GM13977 (cell line): ENCODE measurements around the gene NAT14.

Source experiments
- DNase-seq: peaks from one replicate; pipeline ENCODE4 v3.0.0; 2012; ENCODE audit warnings: low spot score
- in situ Hi-C: fragments of 300-500 bp; cut with MboI; formaldehyde crosslinking; loops from one replicate; pipeline ENCODE4 v1.12.0; 2022; ENCODE audit warnings: low sequenced_read_pairs, low pct_unique_long_range_greater_than_20kb, mixed read lengths, inconsistent platforms; ENCODE audit not compliant: unreplicated experiment
- TF ChIP-seq, protein P1 (sequence below): IDR thresholded peaks from 2 replicates; pipeline ENCODE4 v1.5.1; 2012; ENCODE audit warnings: mild to moderate bottlenecking, control low read depth; ENCODE audit not compliant: insufficient read depth; ENCODE audit errors: extremely low read depth, missing control alignments

Gene NAT14

DNA sequence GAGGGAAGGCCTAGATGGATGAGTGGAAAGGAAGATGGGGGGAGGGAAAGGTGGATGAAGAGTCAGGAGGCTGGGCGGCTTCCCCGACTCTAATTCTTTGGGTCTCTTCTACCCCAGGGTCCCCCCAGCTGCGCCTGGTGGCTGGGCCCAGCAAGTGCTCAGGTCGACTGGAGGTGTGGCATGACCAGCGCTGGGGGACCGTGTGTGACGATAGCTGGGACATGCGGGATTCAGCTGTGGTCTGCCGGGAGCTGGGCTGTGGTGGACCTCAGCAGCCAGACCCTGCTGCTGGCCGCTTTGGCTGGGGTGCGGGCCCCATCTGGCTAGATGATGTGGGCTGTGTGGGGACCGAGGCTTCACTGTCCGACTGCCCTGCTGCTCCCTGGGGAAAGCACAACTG lies 12.8 kb downstream of the NAT14 start:
- no peak for DNase-seq
- TF ChIP-seq, protein P1, sequence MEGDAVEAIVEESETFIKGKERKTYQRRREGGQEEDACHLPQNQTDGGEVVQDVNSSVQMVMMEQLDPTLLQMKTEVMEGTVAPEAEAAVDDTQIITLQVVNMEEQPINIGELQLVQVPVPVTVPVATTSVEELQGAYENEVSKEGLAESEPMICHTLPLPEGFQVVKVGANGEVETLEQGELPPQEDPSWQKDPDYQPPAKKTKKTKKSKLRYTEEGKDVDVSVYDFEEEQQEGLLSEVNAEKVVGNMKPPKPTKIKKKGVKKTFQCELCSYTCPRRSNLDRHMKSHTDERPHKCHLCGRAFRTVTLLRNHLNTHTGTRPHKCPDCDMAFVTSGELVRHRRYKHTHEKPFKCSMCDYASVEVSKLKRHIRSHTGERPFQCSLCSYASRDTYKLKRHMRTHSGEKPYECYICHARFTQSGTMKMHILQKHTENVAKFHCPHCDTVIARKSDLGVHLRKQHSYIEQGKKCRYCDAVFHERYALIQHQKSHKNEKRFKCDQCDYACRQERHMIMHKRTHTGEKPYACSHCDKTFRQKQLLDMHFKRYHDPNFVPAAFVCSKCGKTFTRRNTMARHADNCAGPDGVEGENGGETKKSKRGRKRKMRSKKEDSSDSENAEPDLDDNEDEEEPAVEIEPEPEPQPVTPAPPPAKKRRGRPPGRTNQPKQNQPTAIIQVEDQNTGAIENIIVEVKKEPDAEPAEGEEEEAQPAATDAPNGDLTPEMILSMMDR: no peak
- in situ Hi-C loops: no loop called here

DNA sequence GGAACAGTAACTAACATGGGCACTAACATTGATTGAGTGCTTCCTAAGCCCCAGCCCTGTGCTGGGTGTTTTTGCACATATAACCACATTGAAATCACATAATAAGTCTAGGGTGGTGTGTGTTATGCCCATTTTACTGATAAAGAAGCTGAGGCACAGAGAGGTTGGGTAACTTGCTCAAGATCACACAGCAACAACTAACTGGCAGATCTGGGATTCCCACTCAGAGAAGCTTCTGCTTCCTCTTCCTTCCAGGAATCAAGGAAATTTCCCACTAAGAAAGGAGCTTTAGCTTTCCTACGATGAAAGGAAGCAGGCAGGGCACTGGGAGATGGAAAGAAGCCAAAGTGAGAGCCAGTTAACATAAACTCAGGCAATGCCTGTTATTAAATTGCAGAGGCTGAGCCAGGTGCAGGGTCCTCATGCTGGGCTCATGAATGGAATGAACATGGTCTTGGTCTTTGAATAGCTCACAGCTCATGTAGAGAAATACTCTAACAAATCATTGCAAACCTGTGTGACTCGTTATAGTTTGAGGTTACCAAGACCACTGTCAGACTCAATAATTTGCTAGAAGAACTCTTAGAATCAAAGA lies 13.4 kb downstream of the NAT14 start:
- in situ Hi-C loops: no loop called here
- no peak for DNase-seq
- TF ChIP-seq, protein P1: no peak

DNA sequence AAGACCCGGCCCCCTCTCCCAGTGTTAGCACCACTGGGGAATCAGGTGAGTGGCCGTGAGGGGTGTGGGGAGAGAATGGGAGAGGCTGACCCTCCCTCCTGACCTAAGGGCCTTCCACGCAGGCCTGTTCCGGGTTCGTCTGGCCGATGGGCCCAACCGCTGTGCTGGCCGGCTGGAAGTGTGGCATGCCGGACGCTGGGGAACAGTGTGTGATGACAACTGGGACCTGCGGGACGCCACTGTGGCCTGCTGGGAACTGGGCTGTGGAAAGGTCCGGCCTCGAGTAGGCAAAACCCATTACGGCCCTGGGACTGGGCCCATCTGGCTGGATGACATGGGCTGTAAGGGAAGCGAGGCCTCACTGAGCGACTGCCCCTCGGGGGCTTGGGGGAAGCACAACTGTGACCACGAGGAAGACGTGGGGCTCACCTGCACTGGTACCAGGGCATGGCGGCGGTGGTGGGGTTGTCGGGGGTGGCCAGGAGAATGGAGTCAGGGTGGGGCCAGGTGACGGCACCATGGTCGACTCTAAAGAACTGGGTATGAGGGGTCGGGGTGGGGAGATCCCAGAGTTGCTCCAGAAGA lies 15.5 kb downstream of the NAT14 start:
- in situ Hi-C loops: no loop called here
- TF ChIP-seq, protein P1: no peak
- DNase-seq: no peak

DNA sequence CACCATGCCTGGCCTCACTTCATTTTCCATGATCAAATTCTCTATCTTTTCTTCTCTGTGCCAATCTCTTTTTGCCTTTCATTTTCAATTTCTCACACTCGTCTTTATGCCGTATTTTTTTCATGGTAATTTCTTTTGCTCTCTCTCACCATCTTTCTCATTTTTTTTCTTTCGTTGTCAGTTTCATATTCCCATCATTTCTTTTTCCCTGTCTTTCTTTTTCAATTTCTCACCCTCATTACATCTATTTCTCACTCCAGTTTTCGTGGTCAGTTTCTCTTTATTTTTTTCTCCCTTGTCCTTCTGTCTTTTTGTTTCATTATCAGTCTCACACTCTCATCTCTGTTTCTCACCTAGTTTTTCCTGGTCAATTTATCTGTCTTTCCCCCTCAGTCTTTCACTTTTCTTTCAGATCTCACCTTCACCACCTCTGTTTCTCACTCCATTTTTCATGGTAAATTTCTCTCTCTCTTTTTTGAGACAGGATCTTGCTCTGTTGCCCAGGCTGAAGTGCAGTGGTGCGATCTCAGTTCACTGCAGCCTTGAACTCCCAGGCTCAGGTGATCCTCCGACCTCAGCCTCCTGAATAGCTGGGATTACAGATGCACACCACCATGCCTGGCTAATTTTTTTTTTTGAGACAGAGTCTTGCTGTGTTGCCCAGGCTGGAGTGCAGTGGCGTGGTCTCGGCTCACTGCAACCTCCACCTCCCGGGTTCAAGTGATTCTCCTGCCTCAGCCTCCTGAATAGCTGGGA lies 17.4 kb downstream of the NAT14 start:
- in situ Hi-C loops: no loop called here
- no peak for DNase-seq
- TF ChIP-seq, protein P1: no peak

DNA sequence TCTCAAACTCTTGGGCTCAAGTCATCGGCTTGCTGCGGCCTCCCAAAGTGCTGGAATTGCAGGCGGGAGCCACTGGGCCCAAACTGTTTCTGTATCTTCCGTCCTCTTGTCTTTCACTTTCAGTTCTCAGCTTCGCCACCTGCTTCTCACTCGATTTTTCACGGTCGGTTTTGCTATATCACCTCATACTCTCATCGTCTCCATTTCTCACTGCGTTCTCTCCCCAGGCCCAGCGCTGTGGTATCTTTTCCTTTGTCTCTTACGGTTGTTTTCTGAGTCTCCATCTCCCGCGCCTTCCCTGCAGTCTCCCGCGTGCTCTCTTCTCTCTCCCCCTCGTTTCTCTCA lies 18.1 kb downstream of the NAT14 start:
- no peak for DNase-seq

DNA sequence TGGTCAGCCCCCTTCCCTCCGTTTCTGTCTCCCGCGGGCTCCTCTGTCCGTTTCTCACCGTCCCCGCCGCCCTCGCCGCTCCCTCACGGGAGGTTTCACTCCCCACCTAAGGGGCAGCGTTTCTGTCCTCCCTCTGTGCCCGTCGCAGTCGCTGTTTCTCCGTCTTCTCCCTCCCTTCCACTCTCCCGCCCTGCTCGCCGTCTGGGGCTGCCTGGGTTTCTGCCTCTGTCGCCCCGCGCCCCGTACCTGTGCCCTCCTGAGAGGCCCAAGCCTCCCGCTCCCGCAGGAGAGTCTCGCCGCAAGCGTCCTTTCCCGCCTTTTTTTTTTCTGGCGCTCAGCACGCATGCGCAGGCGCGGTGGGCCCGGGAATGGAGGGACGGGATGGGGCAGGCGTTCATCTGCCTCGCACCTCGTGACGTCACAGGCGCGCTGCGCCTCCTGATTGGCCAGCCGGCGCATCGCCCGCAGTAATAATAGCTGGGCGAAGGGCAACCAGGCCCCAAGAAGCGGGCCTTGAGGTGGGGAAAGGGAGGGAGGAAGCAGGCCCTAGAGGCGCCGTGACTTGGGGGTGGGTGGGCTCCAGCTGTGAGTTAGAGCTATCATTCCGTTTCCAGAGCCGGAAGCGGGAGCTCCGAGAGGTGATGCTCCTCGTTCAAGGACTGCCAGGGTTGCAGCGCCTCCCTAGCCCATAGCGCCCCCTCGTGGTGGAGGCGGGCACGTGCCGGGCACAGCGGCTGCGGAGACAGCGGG lies 18.7 kb downstream of the NAT14 start:
- DNase-seq: peak; percentile 99

More for the DNA sequence above, 18.1 kb downstream of the NAT14 start:
- in situ Hi-C loops: no loop called here
- TF ChIP-seq, protein P1: no peak

More for the DNA sequence above, 18.7 kb downstream of the NAT14 start:
- TF ChIP-seq, protein P1: peak; percentile 99
- in situ Hi-C loops: no loop called here
